Lung (tissue), 12 donors: ENCODE measurements around the gene SNX33. TPM values are rescaled to one million over a fixed set of nuclear protein-coding genes. Genes with fewer than 3 reads are reported as not detected.
A peak's percentile ranks its signal among the peaks of the same experiment; 100 is the strongest.

Experiments used
- ATAC-seq: fragments of 200-7000 bp; cut with Tn5 transposase; one replicate; pipeline ENCODE4 v1.9.1; 2020; ENCODE audit warnings: moderate number of reproducible peaks; ENCODE audit not compliant: insufficient read depth, low FRiP score
- DNase-seq, 3 donors: peaks; one replicate each; pipeline ENCODE4 v3.0.0-alpha.2; 2013 to 2017
- H3K27ac ChIP-seq, 2 donors: one replicate each; pipeline ENCODE4 v1.5.1; 2013; ENCODE audit warnings: mild to moderate bottlenecking in 2 of 2, moderate library complexity in 2 of 2, control low read depth in 1 of 2, inconsistent platforms in 1 of 2, low read depth in 1 of 2, low read length in 1 of 2
- H3K27me3 ChIP-seq, 3 donors: one replicate each; pipeline ENCODE4 v1.5.1; 2013; ENCODE audit warnings: low read length in 2 of 3; ENCODE audit not compliant: control insufficient read depth in 3 of 3, insufficient read depth in 3 of 3
- H3K36me3 ChIP-seq, 4 donors: one replicate each; pipeline ENCODE4 v1.5.1; 2013; ENCODE audit warnings: low read length in 4 of 4, mild to moderate bottlenecking in 1 of 4, moderate library complexity in 1 of 4; ENCODE audit not compliant: control insufficient read depth in 4 of 4, insufficient read depth in 4 of 4
- H3K4me1 ChIP-seq, 5 donors: one replicate each; pipeline ENCODE4 v1.5.1; 2013; ENCODE audit warnings: low read length in 5 of 5, mild to moderate bottlenecking in 2 of 5, moderate library complexity in 1 of 5; ENCODE audit not compliant: control insufficient read depth in 5 of 5, insufficient read depth in 5 of 5
- H3K4me3 ChIP-seq: one replicate; pipeline ENCODE4 v1.5.1; 2013; ENCODE audit warnings: mild to moderate bottlenecking, control low read depth, moderate library complexity
- H3K9ac ChIP-seq, 2 donors: one replicate each; pipeline ENCODE4 v1.5.1; 2013; ENCODE audit warnings: low read length in 2 of 2, control low read depth in 1 of 2; ENCODE audit not compliant: insufficient read depth in 1 of 2
- H3K9me3 ChIP-seq, 4 donors: one replicate each; pipeline ENCODE4 v1.5.1; 2013; ENCODE audit warnings: low read length in 3 of 4, mild to moderate bottlenecking in 1 of 4, moderate library complexity in 1 of 4; ENCODE audit not compliant: control insufficient read depth in 4 of 4, insufficient read depth in 3 of 4
- WGBS, 2 donors: extraction: QIAGEN DNeasy Blood & Tissue Kit; methylation state at CpG; one replicate each; pipeline ENCODE4 v1.1.7; 2013; 5-methylcytosine and 5-hydroxymethylcytosine counted together
- polyA plus RNA-seq, 2 donors: library from polyadenylated mRNA; stranded (reverse); fragments of 200-250 nt; gene quantifications; one replicate each; pipeline ENCODE4 v1.2.1, GENCODE V29; 2013
- total RNA-seq, 2 donors: library from RNA; depleted of rRNA in 1 of 2; stranded (reverse); fragments of >200 nt in 1 of 2; gene quantifications; one replicate each; pipeline ENCODE4 v1.2.1, GENCODE V29; 2014 to 2021
- TF ChIP-seq, protein P1 (sequence below): IDR thresholded peaks from 2 replicates; pipeline ENCODE4 v1.5.1; 2012; ENCODE audit warnings: mild to moderate bottlenecking; ENCODE audit errors: control extremely low read depth, extremely low read depth
- donor health status: control.
- donor health status: control.
- donor health status: Bipolar disorder and iron deficiency.
- donor health status: healthy.
- donor health status: DM: yes; HTN: yes; CAD: no.

SNX33 gene
- total and polyA plus RNA-seq, 4 donors, result 13.6 to 23.5 (median 18.0) TPM

DNA sequence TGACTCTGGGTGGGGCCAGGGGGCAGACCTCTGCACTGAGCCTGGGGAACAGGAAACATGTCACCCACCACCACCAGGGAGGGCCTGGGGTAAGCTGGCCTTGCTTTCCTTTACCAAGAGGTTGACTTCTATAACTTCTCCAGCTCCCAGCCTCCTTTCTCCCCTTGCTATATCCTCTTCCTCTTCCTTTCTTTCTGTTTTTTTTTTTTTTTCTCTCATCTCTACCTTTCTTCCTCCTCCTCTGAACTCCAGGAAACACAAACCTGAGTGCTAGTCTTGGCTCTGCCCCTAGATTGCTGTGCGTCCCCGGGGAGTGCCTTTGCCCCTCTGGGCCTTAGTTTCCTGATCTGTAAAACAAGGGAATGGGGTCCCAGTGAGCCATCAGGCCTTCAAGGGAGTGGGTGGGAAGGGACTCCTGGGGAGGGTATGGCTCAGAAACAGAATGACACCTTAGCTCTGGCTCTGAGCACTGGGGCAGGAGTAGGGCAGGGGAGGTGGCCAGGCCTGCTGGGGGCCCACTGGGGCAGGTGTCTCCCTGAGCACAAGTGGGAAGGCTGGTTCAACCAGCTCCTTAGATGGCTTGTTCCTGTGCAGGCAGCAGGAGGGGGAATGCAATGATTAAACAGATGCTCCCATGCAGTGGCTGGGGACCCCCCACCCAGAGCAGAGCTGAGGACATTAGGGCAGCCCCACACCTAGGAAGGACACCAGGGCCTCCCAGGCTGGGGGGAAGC, 4.3 kb downstream of the SNX33 start:
- DNase-seq (peak in 1 of 3 donors; percentile 28), ATAC-seq (no peak)
- TF ChIP-seq, protein P1, sequence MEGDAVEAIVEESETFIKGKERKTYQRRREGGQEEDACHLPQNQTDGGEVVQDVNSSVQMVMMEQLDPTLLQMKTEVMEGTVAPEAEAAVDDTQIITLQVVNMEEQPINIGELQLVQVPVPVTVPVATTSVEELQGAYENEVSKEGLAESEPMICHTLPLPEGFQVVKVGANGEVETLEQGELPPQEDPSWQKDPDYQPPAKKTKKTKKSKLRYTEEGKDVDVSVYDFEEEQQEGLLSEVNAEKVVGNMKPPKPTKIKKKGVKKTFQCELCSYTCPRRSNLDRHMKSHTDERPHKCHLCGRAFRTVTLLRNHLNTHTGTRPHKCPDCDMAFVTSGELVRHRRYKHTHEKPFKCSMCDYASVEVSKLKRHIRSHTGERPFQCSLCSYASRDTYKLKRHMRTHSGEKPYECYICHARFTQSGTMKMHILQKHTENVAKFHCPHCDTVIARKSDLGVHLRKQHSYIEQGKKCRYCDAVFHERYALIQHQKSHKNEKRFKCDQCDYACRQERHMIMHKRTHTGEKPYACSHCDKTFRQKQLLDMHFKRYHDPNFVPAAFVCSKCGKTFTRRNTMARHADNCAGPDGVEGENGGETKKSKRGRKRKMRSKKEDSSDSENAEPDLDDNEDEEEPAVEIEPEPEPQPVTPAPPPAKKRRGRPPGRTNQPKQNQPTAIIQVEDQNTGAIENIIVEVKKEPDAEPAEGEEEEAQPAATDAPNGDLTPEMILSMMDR, result no peak
- Histone ChIP-seq H3K9ac (peak overlapping the region; percentile 33 to 49), H3K27me3 (no peaks in the 10 kb centered on the region), H3K36me3 (peaks cover 0 to 16% (median 10%) of the 10 kb centered on the region in 4 donors), H3K27ac (peak overlapping the region; percentile 17 to 41), H3K4me3 (no peak overlapping the region), H3K9me3 (no peaks in the 10 kb centered on the region), H3K4me1 (peaks cover 4 to 51% (median 24%) of the 10 kb centered on the region in 5 donors)
- WGBS, 2 donors, result 29 to 52% methylated on average over 2 of the region's 2 CpGs

DNA sequence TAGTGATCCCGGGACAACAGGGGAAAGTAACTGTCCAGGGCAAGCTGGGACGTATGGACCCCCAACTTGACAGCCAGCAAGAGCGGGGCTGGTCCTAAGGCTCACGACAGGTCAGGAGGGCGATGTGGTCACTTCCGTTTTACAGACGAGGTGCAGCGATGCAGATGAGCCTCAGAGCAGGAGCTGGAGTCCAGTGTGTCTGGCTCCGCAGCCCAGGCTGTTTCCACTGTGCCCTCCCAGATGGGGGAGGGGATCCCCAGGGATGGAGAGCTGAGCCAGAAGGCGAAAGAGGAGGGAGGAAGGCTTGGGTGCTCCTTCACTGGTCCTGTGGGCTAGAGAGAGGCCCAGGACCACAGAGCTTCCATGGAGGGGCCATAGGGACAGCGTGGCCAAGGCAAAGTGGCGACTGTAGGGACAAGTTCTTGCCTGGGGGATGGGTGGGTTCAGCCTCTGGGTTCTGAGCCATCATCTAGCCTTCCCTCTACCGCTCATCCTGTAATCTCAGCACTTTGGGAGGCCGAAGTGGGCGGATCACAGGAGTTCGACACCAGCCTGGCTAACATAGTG, 5.7 kb downstream of the SNX33 start:
- no peak overlapping the region for H3K4me3 ChIP-seq
- ATAC-seq (no peak), DNase-seq (no peak)
- TF ChIP-seq, protein P1, result no peak
- WGBS, 2 donors, result 84 to 91% methylated on average over 16 of the region's 16 CpGs
- H3K9ac ChIP-seq, result no peak overlapping the region
- H3K27ac ChIP-seq, result peak overlapping the region in 1 of 2 donors; percentile 2
- H3K4me1 ChIP-seq, result peaks cover 4 to 52% (median 24%) of the 10 kb centered on the region in 5 donors
- H3K27me3 ChIP-seq, result no peaks in the 10 kb centered on the region
- H3K9me3 ChIP-seq, result no peaks in the 10 kb centered on the region
- H3K36me3 ChIP-seq, result peaks cover 0 to 25% (median 17%) of the 10 kb centered on the region in 4 donors

DNA sequence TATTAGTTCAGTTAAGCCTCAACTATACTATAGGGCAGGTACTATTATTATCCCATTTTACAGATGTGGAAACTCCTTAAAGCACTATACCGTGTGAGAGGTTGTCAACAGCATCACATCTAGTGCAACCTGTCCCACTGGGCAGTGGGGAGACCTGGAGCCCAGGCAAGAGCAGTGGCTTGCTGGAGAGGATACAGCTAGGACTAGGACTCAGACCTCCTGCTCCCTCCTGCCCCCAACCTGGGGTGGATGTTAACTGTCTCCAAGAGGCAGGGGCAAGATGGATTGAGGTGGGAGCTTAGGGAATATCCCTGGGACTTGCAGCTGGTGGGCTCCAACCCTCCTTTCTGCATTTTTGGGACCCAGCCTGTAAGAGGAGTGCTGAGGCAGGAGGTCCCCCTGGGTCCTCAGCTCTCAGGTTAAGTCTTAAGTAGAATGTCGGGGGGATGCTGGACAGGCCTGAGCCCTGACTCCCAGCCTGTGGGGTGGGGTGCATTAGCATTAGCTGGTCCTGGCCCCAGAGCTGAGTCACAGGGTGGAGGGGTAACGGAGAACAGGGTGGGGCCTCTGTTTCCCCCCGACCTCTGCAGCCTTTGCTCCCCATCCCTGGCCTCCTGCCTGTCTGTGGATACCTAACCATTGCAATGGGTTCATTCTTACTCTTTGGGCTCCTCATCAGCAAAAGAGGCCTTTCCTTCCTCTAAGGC, 6.6 kb downstream of the SNX33 start:
- 79% methylated on average over 4 of the region's 4 CpGs for WGBS, 2 donors
- DNase-seq, result no peak

More for the DNA sequence above, 6.6 kb downstream of the SNX33 start:
- no peaks in the 10 kb centered on the region for H3K27me3 ChIP-seq
- ATAC-seq, result no peak
- H3K4me3 ChIP-seq, result no peak overlapping the region
- TF ChIP-seq, protein P1, result no peak
- H3K4me1 ChIP-seq, result peaks cover 4 to 48% (median 24%) of the 10 kb centered on the region in 5 donors
- H3K27ac ChIP-seq, result peak overlapping the region in 1 of 2 donors; percentile 12
- H3K9ac ChIP-seq, result no peak overlapping the region
- no peaks in the 10 kb centered on the region for H3K9me3 ChIP-seq
- peaks cover 0 to 28% (median 17%) of the 10 kb centered on the region in 4 donors for H3K36me3 ChIP-seq
